ENCODE results near the gene HSD17B3.

- TF ChIP-seq CTCF (conservative IDR thresholded peaks at IDR 0.05; ENCODE audit: low read depth in 2 of 2) (no peak), POLR2AphosphoS5 (IDR thresholded peaks at IDR 0.05; ENCODE audit: low read depth) (no peak), REST (IDR thresholded peaks at IDR 0.05; ENCODE audit: unreplicated experiment) (no peak), EZH2 (IDR thresholded peaks at IDR 0.05; ENCODE audit: low read depth, unreplicated experiment) (no peak), STAT1 (IDR thresholded peaks at IDR 0.05; ENCODE audit: unreplicated experiment) (no peak), EZH2phosphoT487 (IDR thresholded peaks at IDR 0.05; ENCODE audit: unreplicated experiment) (no peak), CREB1 (CRISPR knock-in tag; IDR thresholded peaks at IDR 0.05; ENCODE audit: low read depth) (no peak), ETS1 (IDR thresholded peaks at IDR 0.05) (no peak), JUNB (IDR thresholded peaks at IDR 0.05; ENCODE audit: unreplicated experiment) (no peak), NANOG (IDR thresholded peaks at IDR 0.05; ENCODE audit: borderline replicate concordance) (no peak)
These were observed 29.4 kb upstream of the HSD17B3 start for GRCh38 chr9:96331236-96331947.

Data from GM23338 (cell line).